ENCODE results near the gene TRIM7. TPM values are rescaled to one million over a fixed set of nuclear protein-coding genes. Genes with fewer than 3 reads are reported as not detected.
"Not testable (repeated sequence)": the region's sequence is repeated elsewhere in the genome, so short reads cannot be mapped to it uniquely, and the experiment has no call there.

Gene TRIM7
- total RNA-seq, 2 experiments from 2014 or later = 2.5 to 2.6 TPM

- ATAC-seq (ENCODE audit: low read depth) = peak; percentile 12
- peak; percentile 73 for DNase-seq
- peaks cover 38% of the 10 kb centered on the region for H3K4me1 Mint-ChIP-seq
- H3K36me3 Mint-ChIP-seq = peaks cover 4% of the 10 kb centered on the region
- peaks cover 3% of the 10 kb centered on the region for H3K27me3 Mint-ChIP-seq
- H3K4me3 Mint-ChIP-seq = peak overlapping the region; percentile 99
- H3K27ac Mint-ChIP-seq = peak overlapping the region; percentile 99
- H3K9me3 Mint-ChIP-seq = no peaks in the 10 kb centered on the region
- POLR2A ChIA-PET = interaction anchor here (0.8 to 2.2 kb wide), 6 partner anchors 10 to 49 kb away, joined by 3 to 22 read pairs (median 4); partner anchors contain the start of genes RACK1 and TRIM52
These were observed 12.3 kb upstream of the TRIM7 start for GRCh38 chr5:181217111-181217802.

DNA sequence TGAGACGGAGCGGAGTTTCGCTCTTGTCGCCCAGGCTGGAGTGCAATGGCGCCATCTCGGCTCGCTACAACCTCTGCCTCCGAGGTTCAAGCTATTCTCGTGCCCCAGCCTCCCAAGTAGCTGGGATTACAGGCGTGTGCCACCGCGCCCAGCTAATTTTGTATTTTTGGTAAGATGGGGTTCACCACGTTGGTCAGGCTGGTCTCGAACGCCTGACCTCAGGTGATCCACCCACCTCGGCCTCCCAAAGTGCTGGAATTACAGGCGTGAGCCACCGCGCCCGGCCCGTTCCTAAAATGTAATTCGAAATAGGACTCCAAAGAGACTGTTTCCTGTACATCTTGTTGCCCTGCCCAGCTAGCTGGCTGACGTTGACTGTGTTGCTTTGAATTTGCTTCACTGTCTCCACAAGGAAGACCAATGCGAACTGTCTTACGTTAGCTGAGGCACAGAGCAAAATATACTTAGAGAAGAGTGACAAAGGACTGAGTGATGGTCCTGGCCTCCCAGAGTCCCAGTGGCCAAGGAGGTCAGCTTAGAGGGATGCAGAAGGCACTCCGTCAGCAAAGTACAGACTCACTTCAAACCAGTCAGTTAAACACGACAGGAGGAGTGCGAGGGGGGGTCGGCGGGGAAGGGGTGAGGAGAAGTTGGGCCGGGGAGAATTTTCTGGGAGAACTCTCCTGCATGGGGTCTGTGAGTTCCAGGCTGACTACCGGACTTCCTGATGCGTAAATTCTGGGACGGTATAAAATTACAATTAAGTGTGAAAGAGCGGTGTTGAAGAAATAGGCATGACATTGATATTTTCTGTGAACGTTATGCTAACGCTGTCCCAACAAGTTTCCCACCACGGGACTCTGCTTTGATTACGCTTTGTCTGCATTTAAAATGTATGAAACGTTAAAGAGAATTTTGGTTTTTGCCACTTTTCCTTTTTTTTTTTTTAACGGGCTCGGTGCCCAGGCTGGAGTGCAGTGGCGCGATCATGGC, 11.3 kb upstream of the TRIM7 start:
- no peaks in the 10 kb centered on the region for H3K9me3 Mint-ChIP-seq
- POLR2A ChIA-PET = interaction anchor here (0.6 to 2.2 kb wide), 6 partner anchors 9 to 45 kb away, joined by 3 to 22 read pairs (median 4); partner anchors contain the start of genes TRIM52 and TRIM7
- DNase-seq (no peak), ATAC-seq (ENCODE audit: low read depth) (peak; percentile 25)
- H3K4me3 Mint-ChIP-seq = peak overlapping the region; percentile 96
- H3K27me3 Mint-ChIP-seq = peaks cover 3% of the 10 kb centered on the region
- peak overlapping the region; percentile 93 for H3K27ac Mint-ChIP-seq
- peaks cover 30% of the 10 kb centered on the region for H3K4me1 Mint-ChIP-seq
- H3K36me3 Mint-ChIP-seq = peaks cover 1% of the 10 kb centered on the region

GRCh38 chr5:181214249-181214648, 9.3 kb upstream of the TRIM7 start:
- H3K9me3 Mint-ChIP-seq; POLR2A ChIA-PET; H3K27ac Mint-ChIP-seq; DNase-seq; H3K4me3 Mint-ChIP-seq; ATAC-seq (ENCODE audit: low read depth); H3K36me3 Mint-ChIP-seq; H3K27me3 Mint-ChIP-seq: not testable (repeated sequence)
- peaks cover 16% of the 10 kb centered on the region for H3K4me1 Mint-ChIP-seq

DNA sequence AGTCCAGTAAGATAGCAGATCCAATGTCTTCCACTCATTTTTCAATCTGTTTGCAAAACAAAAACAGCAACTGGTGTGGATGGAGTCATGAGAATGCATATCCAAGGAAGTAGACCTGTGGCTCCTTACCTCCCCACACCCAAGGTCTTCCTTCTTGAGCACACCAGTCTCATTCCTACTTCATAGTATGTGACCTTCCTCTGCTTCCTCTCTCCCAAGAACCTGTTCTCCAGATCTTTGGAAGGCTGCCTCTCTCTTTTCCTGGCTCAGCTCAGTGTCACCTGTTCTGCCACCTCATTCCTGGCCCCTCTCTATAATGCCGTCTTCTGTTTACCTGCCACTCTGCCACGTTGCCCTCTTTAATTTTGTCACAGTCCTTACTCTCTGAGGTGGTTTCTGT, 7.9 kb upstream of the TRIM7 start:
- DNase-seq (no peak), ATAC-seq (ENCODE audit: low read depth) (no peak)
- Mint-ChIP-seq H3K4me3 (no peak overlapping the region), H3K36me3 (no peaks in the 10 kb centered on the region), H3K27ac (no peak overlapping the region), H3K27me3 (no peaks in the 10 kb centered on the region), H3K9me3 (no peaks in the 10 kb centered on the region), H3K4me1 (peaks cover 13% of the 10 kb centered on the region)
- POLR2A ChIA-PET = no interaction called here

GRCh38 chr5:181212080-181212479, 7.1 kb upstream of the TRIM7 start:
- no peak overlapping the region for H3K27ac Mint-ChIP-seq
- POLR2A ChIA-PET = no interaction called here
- H3K4me3 Mint-ChIP-seq = no peak overlapping the region
- H3K36me3 Mint-ChIP-seq = no peaks in the 10 kb centered on the region
- H3K9me3 Mint-ChIP-seq = no peaks in the 10 kb centered on the region
- H3K4me1 Mint-ChIP-seq = peaks cover 15% of the 10 kb centered on the region
- DNase-seq (no peak), ATAC-seq (ENCODE audit: low read depth) (no peak)
- no peaks in the 10 kb centered on the region for H3K27me3 Mint-ChIP-seq

DNA sequence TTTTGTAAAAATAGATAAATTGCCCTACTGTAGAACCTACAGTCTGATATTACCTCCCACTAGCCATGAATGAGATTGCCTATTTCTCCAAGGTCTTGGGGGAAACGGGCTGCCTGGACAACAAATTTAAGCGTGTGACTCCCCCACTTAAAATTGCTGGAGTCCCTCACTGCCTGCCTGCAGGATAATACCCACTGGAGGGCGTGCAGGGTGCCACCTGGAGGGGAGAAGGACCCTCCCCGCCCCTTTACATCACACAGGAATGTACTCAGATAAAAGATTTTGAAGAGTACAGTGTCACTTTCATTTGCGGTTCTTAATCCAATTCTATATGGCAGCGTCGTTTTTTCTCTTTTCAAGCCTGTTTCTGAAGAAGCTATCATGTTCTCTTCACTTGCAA, 6.2 kb upstream of the TRIM7 start:
- ATAC-seq (ENCODE audit: low read depth) (no peak), DNase-seq (no peak)
- Mint-ChIP-seq H3K27me3 (peaks cover 3% of the 10 kb centered on the region), H3K36me3 (peaks cover 2% of the 10 kb centered on the region), H3K9me3 (no peaks in the 10 kb centered on the region), H3K4me1 (peaks cover 18% of the 10 kb centered on the region), H3K27ac (no peak overlapping the region), H3K4me3 (no peak overlapping the region)
- POLR2A ChIA-PET = interaction anchor here (0.6 kb wide), 1 partner anchor 9 kb away, joined by 4 read pairs; no protein-coding TSS in a partner anchor

DNA sequence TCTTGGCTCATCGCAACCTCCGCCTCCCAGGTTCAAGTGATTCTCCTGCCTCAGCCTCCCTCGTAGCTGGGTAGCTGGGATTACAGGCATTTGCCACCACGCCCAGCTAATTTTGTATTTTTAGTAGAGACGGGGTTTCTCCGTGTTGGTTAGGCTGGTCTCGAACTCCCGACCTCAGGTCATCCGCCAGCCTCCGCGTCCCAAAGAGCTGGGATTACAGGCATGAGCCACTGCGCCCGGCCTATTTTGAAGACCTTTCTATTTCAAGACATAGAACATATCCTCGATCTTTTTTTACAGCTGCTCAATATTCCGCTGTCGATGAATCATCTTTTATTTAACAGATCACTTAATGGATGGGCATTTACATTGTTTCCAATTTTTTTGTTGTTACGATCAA, 5.7 kb upstream of the TRIM7 start:
- not testable (repeated sequence) for H3K27me3 Mint-ChIP-seq; DNase-seq; ATAC-seq (ENCODE audit: low read depth); H3K9me3 Mint-ChIP-seq; H3K27ac Mint-ChIP-seq; H3K36me3 Mint-ChIP-seq; H3K4me3 Mint-ChIP-seq
- H3K4me1 Mint-ChIP-seq = peaks cover 22% of the 10 kb centered on the region
- POLR2A ChIA-PET = interaction anchor here (0.6 kb wide), 1 partner anchor 8 kb away, joined by 4 read pairs; no protein-coding TSS in a partner anchor

DNA sequence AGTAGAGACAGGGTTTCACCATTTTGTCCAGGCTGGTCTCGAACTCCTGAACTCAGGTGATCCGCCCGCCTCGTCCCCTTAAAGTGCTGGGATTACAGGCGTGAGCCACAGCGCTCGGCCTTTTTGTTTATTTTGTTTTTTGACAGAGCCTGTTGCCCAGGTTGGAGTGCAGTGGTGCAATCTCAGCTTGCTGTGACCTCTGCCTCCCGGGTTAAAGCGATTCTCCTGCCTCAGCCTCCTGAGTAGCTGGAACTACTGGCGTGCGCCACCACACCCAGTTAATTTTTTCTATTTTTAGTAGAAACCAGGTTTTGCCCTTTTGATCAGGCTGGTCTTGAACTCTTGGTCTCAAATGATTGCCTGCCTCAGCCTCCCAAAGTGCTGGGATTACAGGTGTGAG, 5.2 kb upstream of the TRIM7 start:
- Mint-ChIP-seq H3K27me3 (peaks cover 12% of the 10 kb centered on the region), H3K4me1 (peaks cover 25% of the 10 kb centered on the region)
- H3K36me3 Mint-ChIP-seq; H3K9me3 Mint-ChIP-seq; H3K4me3 Mint-ChIP-seq; DNase-seq; ATAC-seq (ENCODE audit: low read depth); H3K27ac Mint-ChIP-seq; POLR2A ChIA-PET: not testable (repeated sequence)

GRCh38 chr5:181209006-181209405, 4.0 kb upstream of the TRIM7 start:
- H3K27ac Mint-ChIP-seq; ATAC-seq (ENCODE audit: low read depth); H3K9me3 Mint-ChIP-seq; H3K4me3 Mint-ChIP-seq; H3K36me3 Mint-ChIP-seq; DNase-seq: not testable (repeated sequence)
- H3K27me3 Mint-ChIP-seq = peaks cover 15% of the 10 kb centered on the region
- POLR2A ChIA-PET = interaction anchor here (5.0 to 6.5 kb wide), 2 partner anchors 15 to 18 kb away, joined by 52 to 131 read pairs; partner anchors contain the start of gene TRIM41
- H3K4me1 Mint-ChIP-seq = peaks cover 27% of the 10 kb centered on the region

GRCh38 chr5:181207960-181208253, 2.9 kb upstream of the TRIM7 start:
- Mint-ChIP-seq H3K4me1 (peaks cover 29% of the 10 kb centered on the region), H3K4me3 (peak overlapping the region; percentile 86), H3K36me3 (peaks cover 2% of the 10 kb centered on the region), H3K27me3 (peaks cover 23% of the 10 kb centered on the region), H3K27ac (no peak overlapping the region), H3K9me3 (no peaks in the 10 kb centered on the region)
- ATAC-seq (ENCODE audit: low read depth) = no peak
- POLR2A ChIA-PET = interaction anchor here (1.0 to 6.5 kb wide), 11 partner anchors 9 to 53 kb away, joined by 3 to 131 read pairs (median 11); partner anchors contain the start of genes TRIM41 and TRIM52
- DNase-seq = no peak

DNA sequence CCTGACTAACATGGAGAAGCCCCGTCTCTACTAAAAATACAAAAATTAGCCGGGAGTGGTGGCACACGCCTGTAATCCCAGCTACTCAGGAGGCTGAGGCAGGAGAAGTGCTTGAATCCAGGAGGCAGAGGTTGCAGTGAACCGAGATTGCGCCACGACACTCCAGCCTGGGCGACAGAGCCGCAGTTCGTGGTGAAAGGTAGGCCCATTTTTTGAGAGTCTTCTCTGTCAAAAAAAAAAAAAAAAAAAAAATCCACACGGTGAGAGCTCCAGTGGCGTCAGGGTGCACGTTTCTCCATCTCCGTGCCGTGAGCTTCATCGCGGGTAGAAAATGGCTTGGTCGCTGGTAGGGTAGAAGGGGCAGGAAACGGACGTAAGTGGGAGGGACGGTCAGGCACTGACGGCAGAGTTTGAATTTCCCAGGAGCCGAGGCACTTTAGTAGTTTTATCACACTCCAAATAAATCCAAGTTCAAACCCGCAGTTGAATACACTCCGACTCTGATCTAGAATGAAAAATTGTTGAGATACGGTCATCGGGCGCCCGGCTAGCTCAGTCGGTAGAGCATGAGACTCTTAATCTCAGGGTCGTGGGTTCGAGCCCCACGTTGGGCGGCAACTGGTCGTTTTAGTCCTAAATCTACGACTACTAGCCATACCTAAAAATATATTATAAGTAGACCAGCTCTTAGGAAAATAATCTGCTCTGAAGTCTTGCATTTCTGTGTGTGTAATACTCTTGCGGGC, 2.4 kb upstream of the TRIM7 start:
- no peaks in the 10 kb centered on the region for H3K9me3 Mint-ChIP-seq
- ATAC-seq (ENCODE audit: low read depth) = peak; percentile 58

GRCh38 chr5:181205761-181206649, 1.0 kb upstream of the TRIM7 start:
- peaks cover 27% of the 10 kb centered on the region for H3K4me1 Mint-ChIP-seq
- H3K9me3 Mint-ChIP-seq = no peaks in the 10 kb centered on the region
- H3K36me3 Mint-ChIP-seq = peaks cover 2% of the 10 kb centered on the region
- H3K4me3 Mint-ChIP-seq = peak overlapping the region; percentile 86
- DNase-seq = peak; percentile 49
- peak overlapping the region; percentile 87 for H3K27ac Mint-ChIP-seq
- POLR2A ChIA-PET = interaction anchor here (1.0 to 6.5 kb wide), 8 partner anchors 11 to 55 kb away, joined by 3 to 131 read pairs (median 16); partner anchors contain the start of genes TRIM41 and TRIM52
- peaks cover 36% of the 10 kb centered on the region for H3K27me3 Mint-ChIP-seq
- no peak for ATAC-seq (ENCODE audit: low read depth)

More for the DNA sequence above, 2.4 kb upstream of the TRIM7 start:
- Mint-ChIP-seq H3K27me3 (peaks cover 28% of the 10 kb centered on the region), H3K36me3 (peaks cover 2% of the 10 kb centered on the region), H3K4me1 (peaks cover 29% of the 10 kb centered on the region), H3K27ac (peak overlapping the region; percentile 87), H3K4me3 (peak overlapping the region; percentile 86)
- peak; percentile 77 for DNase-seq
- POLR2A ChIA-PET = interaction anchor here (0.6 to 6.5 kb wide), 15 partner anchors 9 to 391 kb away, joined by 3 to 131 read pairs (median 4); partner anchors contain the start of genes TRIM41 and TRIM52
